NOMO-1 treated with dmso at 0.1 percent for 144 hours (cell line): ENCODE results near the gene DENND1C.
A peak's percentile ranks its signal among the peaks of the same experiment; 100 is the strongest.

ENCODE experiments used
- DNase-seq: peaks from one replicate; lab custom pipeline; 2025; ENCODE audit not compliant: unreplicated experiment; lab: John Stamatoyannopoulos, UW

The DENND1C gene

DNA sequence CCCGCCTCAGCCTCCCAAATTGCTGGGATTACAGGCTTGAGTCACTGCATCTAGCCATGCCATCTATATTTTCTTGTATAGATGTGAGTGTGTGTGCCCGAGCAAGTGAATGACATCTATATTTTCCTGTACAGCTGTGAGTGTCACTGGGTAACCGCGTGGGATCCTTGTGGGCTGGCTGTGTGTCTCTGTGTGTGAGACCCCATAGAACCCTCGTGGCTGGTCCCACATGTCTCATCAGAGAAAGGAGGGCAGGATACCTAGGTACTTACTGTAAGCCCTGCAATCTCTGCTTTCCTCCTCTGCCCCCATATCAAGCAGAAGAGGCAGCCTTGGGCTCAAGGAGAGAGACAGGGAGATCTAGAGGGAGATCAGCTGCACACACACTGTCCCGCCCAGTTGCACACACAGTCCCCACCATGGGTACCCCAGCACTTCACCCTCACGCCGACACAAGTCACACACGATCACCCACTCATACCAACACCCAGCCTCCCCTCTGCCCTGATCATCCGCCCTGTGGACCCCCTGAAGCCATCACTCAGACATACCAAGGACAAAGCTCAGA, 655 bp downstream of the DENND1C start:
- no peak for DNase-seq

DNA sequence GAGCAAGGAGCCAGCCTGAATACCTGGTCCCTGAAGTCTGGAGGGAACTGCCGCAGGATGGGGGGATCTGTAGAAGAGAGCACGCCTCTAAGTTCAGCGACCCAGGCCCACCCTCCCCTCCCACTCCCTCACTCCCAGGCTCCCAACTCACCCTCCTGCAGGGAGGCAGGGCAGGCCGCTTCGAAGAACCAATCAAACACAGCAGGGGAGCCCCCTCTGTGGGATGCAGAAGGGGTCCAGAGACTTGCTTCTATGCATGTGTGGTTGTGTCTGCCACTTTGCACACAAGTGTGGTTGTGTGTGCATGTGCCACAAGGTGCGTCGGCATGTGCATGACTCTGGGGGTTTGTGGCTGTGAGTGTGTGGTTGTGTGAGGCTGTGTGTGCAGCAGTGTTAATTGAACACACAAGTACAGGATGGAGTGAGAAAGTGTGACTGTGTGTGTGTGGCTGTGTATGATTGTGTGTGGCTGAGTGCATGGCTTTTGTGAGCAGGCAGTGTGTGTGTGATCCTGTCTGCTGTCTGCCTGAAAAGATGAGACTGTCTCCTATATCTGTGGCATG, 1.7 kb downstream of the DENND1C start:
- no peak for DNase-seq

DNA sequence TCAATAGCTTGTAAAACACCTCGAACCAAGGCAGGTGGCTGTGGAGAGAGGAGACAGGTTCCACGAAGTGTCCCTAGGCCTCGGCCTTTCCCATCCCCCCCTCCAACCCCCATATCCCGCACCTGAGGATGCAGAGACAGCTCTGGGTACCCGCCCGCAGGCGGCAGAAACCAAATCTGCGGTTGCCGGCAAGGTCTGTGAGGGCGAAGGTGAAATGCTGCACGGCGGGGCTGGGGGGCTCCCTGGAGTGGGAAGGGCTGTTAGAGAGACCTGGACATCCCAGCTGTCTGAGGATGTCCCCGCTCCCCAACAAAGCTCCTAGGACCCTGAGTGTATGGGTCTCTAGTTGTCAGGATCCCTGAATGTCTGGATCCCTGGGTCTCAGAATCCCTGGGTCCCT, 2.8 kb downstream of the DENND1C start:
- no peak for DNase-seq

DNA sequence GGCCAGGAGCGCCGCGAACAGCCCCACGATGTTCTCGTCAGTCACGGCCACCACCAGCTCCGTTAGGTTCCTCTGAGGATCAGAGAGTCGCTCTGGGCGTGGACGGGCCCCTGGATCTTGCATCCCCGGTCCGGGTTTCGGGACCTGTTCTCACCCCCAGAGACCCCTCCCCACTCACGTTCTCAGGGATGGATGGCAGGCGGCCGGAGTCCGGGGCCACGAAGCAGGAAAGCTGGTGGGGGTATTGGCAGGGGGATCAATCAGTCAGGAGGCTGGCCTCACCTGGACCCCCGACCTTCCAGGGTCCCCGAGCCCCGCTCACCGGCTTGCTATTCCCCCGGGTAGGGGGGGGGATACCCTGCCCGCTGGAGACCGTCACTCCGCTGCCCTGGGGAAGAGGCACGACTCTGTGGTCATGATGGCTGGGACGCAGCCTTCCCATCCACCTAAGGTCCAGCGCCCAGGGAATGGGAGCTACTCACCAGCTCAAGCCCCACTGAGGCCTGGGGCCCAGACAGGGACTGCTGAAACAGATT, 4.6 kb downstream of the DENND1C start:
- DNase-seq, result no peak

DNA sequence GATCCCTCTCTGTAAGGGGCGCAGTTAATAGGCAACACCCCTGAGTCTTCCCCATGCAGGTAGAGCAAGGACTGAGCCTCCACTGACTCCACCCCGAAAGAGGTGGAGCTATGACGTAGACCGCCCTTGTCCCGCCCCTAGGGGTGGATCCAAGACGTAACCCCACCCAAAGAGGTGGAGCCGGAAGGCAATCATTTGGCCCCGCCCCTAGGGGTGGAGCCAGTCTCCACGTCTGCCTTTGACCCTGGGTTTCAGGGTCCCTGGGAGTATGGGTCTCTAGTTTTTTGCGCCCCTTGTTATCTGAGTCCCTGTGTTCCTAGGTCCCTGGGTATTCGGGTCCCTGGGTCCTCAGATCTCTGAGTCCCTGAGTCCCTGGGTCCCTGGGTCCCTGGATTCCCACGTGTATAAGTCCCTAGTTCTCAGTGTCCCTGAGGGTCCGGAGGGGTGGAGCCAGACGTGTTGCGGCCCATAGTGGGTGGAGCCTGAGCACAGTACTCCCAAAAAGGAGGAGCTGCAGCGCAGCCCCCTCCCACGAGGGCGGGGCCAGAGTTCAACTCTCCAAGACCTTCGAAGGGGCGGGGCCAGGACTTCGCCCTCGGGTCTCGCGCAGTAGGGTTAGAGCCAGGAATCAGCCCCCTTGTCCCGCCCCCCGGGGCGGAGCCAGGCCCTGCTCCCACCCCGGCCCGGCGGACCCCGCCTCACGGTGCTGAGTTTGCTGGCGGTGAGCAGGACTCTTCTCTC, 5.3 kb downstream of the DENND1C start:
- DNase-seq, result no peak

GRCh38 chr19:6475321-6476108, 6.1 kb downstream of the DENND1C start:
- DNase-seq, result no peak

- no peak for DNase-seq
These were observed 7.9 kb downstream of the DENND1C start for GRCh38 chr19:6473647-6474046.

DNA sequence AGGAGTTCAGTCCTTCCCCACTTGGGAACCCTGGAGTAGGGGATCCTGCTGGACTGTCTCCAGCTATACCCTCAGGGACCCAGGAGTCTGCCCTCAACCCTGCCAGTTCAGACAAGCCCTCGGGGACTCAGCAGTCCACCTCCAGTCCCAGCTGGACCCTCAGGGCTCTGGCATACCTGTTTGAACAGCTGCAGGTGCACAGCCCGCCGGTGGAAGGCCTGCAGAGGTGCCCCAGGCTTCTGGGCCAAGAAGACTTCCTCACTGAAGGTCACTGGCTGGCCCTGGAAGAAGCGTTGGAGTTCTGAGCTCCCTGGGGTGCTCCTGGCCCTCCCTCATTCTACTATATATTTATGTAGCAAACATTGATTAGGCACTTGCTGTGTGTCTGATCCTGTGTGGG, 8.9 kb downstream of the DENND1C start:
- no peak for DNase-seq

GRCh38 chr19:6471076-6471475, 10.5 kb downstream of the DENND1C start:
- no peak for DNase-seq

DNA sequence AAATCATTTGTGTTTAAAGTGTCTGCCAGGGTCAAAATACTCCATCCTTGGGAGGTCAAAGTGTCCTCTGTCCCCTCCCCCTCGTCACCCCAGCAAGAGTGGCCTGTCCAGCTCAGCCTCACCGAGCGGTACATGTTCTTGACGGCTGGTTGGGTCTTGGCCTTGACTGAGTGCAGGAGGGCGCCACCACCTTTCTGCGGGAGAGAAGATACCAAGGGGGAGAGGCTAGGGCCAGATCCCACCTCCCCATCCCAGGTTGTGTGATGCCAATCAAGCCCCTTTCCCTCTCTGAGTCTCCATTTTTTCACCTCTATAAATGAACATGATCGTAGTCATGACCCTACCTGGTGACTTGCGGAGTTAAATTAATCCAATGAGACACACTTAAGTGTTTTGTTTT, 11.4 kb downstream of the DENND1C start:
- no peak for DNase-seq

- DNase-seq, result no peak
These were observed 14.2 kb downstream of the DENND1C start for GRCh38 chr19:6467384-6467783.

DNA sequence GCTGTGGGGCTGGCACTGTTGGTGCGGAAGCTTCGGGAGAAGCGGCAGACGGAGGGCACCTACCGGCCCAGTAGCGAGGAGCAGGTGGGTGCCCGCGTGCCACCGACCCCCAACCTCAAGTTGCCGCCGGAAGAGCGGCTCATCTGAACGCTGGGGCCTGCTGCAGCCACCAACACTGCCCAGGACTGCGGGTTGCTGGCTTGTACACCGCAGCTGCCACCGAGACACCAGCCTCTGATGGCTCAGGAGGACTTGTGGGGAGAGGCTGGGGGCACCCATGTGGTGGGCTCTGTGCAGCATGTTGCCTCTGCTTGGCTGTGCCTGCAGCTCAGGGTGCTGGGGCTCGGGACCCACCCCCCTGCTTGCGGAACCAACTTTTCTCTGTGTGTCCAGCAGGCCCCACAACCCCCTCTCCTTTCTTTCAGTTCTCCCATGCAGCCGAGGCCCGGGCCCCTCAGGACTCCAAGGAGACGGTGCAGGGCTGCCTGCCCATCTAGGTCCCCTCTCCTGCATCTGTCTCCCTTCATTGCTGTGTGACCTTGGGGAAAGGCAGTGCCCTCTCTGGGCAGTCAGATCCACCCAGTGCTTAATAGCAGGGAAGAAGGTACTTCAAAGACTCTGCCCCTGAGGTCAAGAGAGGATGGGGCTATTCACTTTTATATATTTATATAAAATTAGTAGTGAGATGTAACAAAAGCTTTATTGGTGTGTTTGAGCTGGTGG, 14.9 kb downstream of the DENND1C start:
- DNase-seq, result no peak

DNA sequence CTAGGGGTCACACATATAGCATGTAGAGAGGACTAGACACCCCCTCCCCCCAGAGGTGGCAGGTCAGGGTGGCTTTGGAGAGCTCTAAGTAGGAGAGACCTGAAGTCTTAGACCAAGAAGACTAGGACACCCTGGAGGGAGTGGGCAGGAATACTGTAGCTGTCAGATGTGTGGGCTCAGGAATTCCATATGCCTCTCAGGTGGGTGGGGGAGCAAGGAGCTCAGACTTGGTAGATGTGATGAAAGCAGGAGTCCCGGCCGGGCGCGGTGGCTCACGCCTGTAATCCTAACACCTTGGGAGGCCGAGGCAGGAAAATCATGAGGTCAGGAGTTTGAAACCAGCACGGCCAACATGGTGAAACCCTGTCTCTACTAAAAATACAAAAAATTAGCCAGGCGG, 15.9 kb downstream of the DENND1C start:
- DNase-seq, result no peak

DNA sequence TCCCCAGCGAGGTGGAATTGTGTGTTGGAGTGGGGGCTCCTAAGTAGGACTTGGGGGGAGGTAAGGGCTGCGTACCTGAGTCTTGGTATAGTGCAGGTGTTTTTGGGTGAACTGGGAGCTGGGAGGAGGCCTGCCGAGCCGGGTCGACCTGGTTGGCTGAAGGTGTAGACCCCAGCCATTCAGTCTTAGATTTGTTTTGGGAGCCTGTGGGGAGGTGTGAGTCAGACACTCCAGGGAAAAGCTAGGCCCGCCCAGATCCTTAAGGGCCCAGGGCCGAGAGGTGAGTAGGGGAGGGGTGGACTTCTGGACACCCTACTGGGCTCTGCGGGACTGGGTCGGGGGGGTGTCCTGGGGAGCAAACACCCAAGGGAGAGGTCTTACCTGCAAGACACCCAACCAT, 16.6 kb downstream of the DENND1C start:
- no peak for DNase-seq

DNA sequence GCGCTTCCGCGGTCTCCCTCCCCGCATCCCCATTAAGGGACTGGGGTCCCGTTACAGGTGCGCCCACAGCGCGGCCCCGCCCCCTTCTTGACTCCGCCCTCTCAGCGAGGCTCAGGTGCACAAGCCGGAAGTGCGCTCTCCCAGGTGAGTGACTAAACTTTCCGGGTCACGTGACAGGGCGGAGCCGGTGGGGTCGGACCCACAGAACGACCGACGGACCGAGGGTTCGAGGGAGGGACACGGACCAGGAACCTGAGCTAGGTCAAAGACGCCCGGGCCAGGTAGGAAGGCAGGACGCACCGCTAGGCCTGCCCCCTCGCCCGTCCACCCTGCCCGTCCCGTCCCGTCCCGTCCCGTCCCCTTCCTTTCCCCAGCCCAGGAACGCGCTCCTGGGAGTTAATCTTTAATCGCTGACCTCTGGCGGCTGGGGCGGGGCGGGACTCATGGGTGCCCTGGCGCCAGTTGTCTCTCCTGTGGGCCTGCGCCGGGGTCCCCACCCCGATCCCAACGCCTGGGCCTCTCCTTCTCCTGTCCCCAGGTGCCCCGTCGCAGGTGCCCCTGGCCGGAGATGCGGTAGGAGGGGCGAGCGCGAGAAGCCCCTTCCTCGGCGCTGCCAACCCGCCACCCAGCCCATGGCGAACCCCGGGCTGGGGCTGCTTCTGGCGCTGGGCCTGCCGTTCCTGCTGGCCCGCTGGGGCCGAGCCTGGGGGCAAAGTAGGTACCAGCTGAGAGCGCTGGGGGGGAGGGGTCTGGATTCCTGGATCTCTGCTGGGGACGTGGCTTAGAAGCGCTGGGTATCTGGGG, 17.3 kb downstream of the DENND1C start, which contains the start of gene CRB3:
TSS of gene CRB3 (plus strand) at position 202 of the 804 bp plus-strand sequence. CDS start at position 633, 431 bp downstream.
- no peak for DNase-seq

- DNase-seq, result peak; percentile 99
These were observed 21.3 kb downstream of the DENND1C start for GRCh38 chr19:6460099-6460884.

- DNase-seq, result peak; percentile 75
These were observed 22.1 kb downstream of the DENND1C start, which contains the start of gene SLC25A23 for GRCh38 chr19:6459262-6460098. SLC25A23 (minus strand) TSS chr19:6459792; CDS start chr19:6459628, 164 bp downstream.

DNA sequence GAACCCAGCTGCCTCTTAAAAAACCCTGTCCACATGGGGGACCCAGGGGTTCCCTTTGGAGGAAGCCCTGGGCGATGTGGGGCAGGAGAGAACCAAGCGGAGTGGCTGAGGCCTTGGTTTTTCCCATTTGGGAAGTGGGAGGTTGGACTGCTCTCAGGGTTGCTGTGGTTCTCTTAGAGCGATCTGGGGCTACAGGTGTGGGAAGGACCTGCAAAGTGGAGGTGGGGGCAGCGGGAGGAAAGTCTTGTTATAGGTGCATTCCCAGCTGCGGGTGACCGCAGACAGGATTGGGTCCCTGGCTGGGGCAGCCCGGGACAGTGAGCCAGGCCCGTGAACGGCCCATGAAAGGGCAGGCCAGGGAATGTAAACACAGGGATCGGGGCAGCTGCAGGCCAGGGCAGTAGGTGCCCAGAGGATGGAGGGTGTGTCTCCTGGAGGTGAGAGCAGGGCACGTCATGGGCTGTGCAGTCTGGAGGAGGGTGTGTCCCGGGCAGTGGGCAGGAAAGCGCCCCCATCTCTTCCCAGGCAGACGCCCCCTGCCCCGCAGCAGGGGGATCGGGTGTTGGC, 22.8 kb downstream of the DENND1C start:
- DNase-seq, result no peak
